Upper lobe of left lung (tissue), 4 donors: ENCODE results near the gene SLC6A18.

ENCODE experiments used
- EP300 ChIP-seq, 4 donors: sonication (generic); formaldehyde crosslinking; IDR thresholded peaks; one replicate each; pipeline ENCODE4 v1.5.1; 2017; ENCODE audit warnings: antibody characterized with exemption in 4 of 4, control low read depth in 2 of 4
- POLR2AphosphoS5 ChIP-seq, 2 donors: sonication (generic); formaldehyde crosslinking; IDR thresholded peaks; one replicate each; pipeline ENCODE4 v1.5.1; 2017; ENCODE audit warnings: antibody characterized with exemption in 2 of 2
- TF ChIP-seq, protein P1 (sequence below), 6 experiments: fragments of 450-650 bp in 4 of 6; fragments of 200-600 bp in 2 of 6; sonication (generic) in 2 of 6; IDR thresholded peaks; one replicate each; pipeline ENCODE4 v1.5.1; 2016 to 2019; ENCODE audit warnings: antibody characterized with exemption in 6 of 6

DNA sequence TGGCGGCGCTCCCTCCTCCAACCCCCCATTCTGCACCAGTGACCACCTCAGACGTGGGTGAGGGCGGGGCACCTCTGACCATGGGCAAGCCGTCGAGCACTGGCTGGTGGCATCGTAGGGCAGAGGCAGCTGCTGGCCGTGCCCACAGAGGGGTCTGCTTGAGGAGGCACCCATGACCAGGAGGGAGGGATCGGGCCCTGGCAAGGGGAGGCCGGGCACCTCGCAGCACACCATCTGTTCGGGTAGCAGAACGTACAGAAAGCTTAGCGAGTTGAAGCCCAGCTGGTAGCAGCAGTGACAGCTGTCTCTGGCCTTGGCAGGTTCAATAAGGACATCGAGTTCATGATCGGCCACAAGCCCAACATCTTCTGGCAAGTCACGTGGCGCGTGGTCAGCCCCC, 4.3 kb upstream of the SLC6A18 start:
- TF ChIP-seq, protein P1, sequence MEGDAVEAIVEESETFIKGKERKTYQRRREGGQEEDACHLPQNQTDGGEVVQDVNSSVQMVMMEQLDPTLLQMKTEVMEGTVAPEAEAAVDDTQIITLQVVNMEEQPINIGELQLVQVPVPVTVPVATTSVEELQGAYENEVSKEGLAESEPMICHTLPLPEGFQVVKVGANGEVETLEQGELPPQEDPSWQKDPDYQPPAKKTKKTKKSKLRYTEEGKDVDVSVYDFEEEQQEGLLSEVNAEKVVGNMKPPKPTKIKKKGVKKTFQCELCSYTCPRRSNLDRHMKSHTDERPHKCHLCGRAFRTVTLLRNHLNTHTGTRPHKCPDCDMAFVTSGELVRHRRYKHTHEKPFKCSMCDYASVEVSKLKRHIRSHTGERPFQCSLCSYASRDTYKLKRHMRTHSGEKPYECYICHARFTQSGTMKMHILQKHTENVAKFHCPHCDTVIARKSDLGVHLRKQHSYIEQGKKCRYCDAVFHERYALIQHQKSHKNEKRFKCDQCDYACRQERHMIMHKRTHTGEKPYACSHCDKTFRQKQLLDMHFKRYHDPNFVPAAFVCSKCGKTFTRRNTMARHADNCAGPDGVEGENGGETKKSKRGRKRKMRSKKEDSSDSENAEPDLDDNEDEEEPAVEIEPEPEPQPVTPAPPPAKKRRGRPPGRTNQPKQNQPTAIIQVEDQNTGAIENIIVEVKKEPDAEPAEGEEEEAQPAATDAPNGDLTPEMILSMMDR (IDR thresholded peaks at IDR 0.05), result no peak
- no peak for TF ChIP-seq EP300 (IDR thresholded peaks at IDR 0.05)
- TF ChIP-seq POLR2AphosphoS5 (IDR thresholded peaks at IDR 0.05), result no peak
